Uterus (tissue), 2 donors: ENCODE results near the gene FGF7.

Experiments used
- CTCF ChIP-seq, 4 experiments: fragments of 200-600 bp in 2 of 4; fragments of 450-650 bp in 2 of 4; sonication (generic) in 2 of 4; IDR thresholded peaks; one replicate each; pipeline ENCODE4 v1.5.1; 2016 to 2019; ENCODE audit warnings: antibody characterized with exemption in 4 of 4, mild to moderate bottlenecking in 2 of 4, moderate library complexity in 1 of 4
- POLR2A ChIP-seq, 2 donors: fragments of 450-650 bp; IDR thresholded peaks; one replicate each; pipeline ENCODE4 v1.6.1; 2016; ENCODE audit warnings: antibody characterized with exemption in 2 of 2, mild to moderate bottlenecking in 1 of 2, moderate library complexity in 1 of 2

GRCh38 chr15:49406352-49407118 is 16.5 kb upstream of the FGF7 start:
- TF ChIP-seq CTCF (IDR thresholded peaks at IDR 0.05) (no peak), POLR2A (IDR thresholded peaks at IDR 0.05) (no peak)
